HepG2 (cell line): Measurements from ENCODE around the gene LIPH. TPM values are rescaled to one million over a fixed set of nuclear protein-coding genes. Genes with fewer than 3 reads are reported as not detected.

Source experiments
- ATAC-seq: fragments of 200-7000 bp; cut with Tn5 transposase; 3 replicates; pipeline ENCODE4 v1.9.1; 2020; ENCODE audit warnings: mild to moderate bottlenecking, moderate library complexity
- BruUV-seq: library from RNA; stranded (reverse); fragments of 400-500 nt; replicated peaks from 2 replicates; lab custom pipeline; 2021; lab: Mats Ljungman, UMichigan
- CTCF ChIA-PET: fragments of 300-600 bp; formaldehyde crosslinking; extraction: SDS; loops from one replicate; lab custom pipeline; 2021; ENCODE audit warnings: low total read pairs, inconsistent platforms, low intra/inter-chr PET ratio; lab: Yijun Ruan, JAX
- POLR2A ChIA-PET: fragments of 350-600 bp; sonication (Branson Sonifier 250); formaldehyde crosslinking; loops from one replicate; lab custom pipeline; 2020; ENCODE audit warnings: antibody characterized with exemption, inconsistent platforms; lab: Yijun Ruan, JAX
- DNase-seq: peaks from one replicate; pipeline ENCODE4 v3.0.0-alpha.2; 2015; ENCODE audit warnings: low spot score
- FAIRE-seq: peaks from 3 replicates; lab custom pipeline; 2011; peaks lifted over from hg19 to GRCh38; lab: Jason Lieb, UNC
- H2AFZ ChIP-seq: one replicate; pipeline ENCODE4 v1.6.1; 2011; ENCODE audit warnings: low read length, inconsistent platforms
- H3K27ac ChIP-seq: fragments of 300-600 bp; 3 replicates; pipeline ENCODE4 v1.8.0; 2011; ENCODE audit warnings: mixed run types, mild to moderate bottlenecking, mixed read lengths, low read length, inconsistent platforms; ENCODE audit not compliant: insufficient read depth; ENCODE audit errors: extremely low read length
- H3K27me3 ChIP-seq, 2 experiments: fragments of 200-600 bp in 1 of 2; 2 replicates in 1 of 2; 3 replicates in 1 of 2; pipeline versions ENCODE4 v1.6.0 to v1.8.0; 2011; ENCODE audit warnings: low read length in 2 of 2, mild to moderate bottlenecking in 2 of 2, moderate library complexity in 2 of 2, inconsistent platforms in 1 of 2; ENCODE audit not compliant: insufficient read depth in 2 of 2, control insufficient read depth in 1 of 2
- H3K36me3 ChIP-seq, 2 experiments: fragments of 200-600 bp in 1 of 2; replicated peaks in 1 of 2; 2 replicates in 1 of 2; 3 replicates in 1 of 2; pipeline versions ENCODE4 v1.5.1 to v1.8.0; 2011; ENCODE audit warnings: low read length in 2 of 2, inconsistent platforms in 1 of 2; ENCODE audit not compliant: insufficient read depth in 2 of 2, control insufficient read depth in 1 of 2
- H3K4me1 ChIP-seq: 2 replicates; pipeline ENCODE4 v1.5.1; 2012; ENCODE audit warnings: low read length, inconsistent platforms; ENCODE audit not compliant: insufficient read depth
- H3K4me2 ChIP-seq: 2 replicates; pipeline ENCODE4 v1.6.0; 2011; ENCODE audit warnings: low read depth, low read length, inconsistent platforms
- H3K4me3 ChIP-seq, 3 experiments: fragments of 200-600 bp in 1 of 3; sonication (generic), shearing (Covaris generic) in 1 of 3; replicated peaks in 1 of 3; 2 replicates each; pipeline ENCODE4 v1.5.1; 2011 to 2016; ENCODE audit warnings: low read length in 3 of 3, inconsistent platforms in 2 of 3, low read depth in 2 of 3, mild to moderate bottlenecking in 2 of 3, control low read depth in 1 of 3, mixed read lengths in 1 of 3; ENCODE audit not compliant: insufficient read depth in 1 of 3
- H3K79me2 ChIP-seq: one replicate; pipeline ENCODE4 v1.6.1; 2011; ENCODE audit warnings: low read length, inconsistent platforms; ENCODE audit not compliant: insufficient read depth
- H3K9ac ChIP-seq: 2 replicates; pipeline ENCODE4 v1.6.0; 2011; ENCODE audit warnings: mild to moderate bottlenecking, low read depth, low read length, inconsistent platforms; ENCODE audit not compliant: insufficient read depth
- H3K9me3 ChIP-seq: 2 replicates; pipeline ENCODE4 v1.5.1; 2012; ENCODE audit warnings: mild to moderate bottlenecking, low read length
- H4K20me1 ChIP-seq: 2 replicates; pipeline ENCODE4 v1.6.0; 2011; ENCODE audit warnings: inconsistent platforms, mild to moderate bottlenecking, low read length, moderate library complexity; ENCODE audit not compliant: insufficient read depth
- AGO1 ChIP-seq: fragments of 200-400 bp; formaldehyde crosslinking; IDR thresholded peaks from 2 replicates; pipeline ENCODE4 v1.6.1; 2017; ENCODE audit warnings: mild to moderate bottlenecking, low read depth, low read length, moderate library complexity; ENCODE audit not compliant: poor library complexity, severe bottlenecking
- DMAP1 ChIP-seq: IDR thresholded peaks from 2 replicates; pipeline ENCODE4 v1.6.1; 2016
- HDAC1 ChIP-seq: sonication (generic); formaldehyde crosslinking; IDR thresholded peaks from 2 replicates; pipeline ENCODE4 v1.5.1; 2020; ENCODE audit warnings: mild to moderate bottlenecking, missing genetic modification reagents
- HHEX ChIP-seq: IDR thresholded peaks from 2 replicates; pipeline ENCODE4 v1.6.1; 2016; ENCODE audit warnings: control low read depth
- JUNB ChIP-seq: sonication (generic); formaldehyde crosslinking; IDR thresholded peaks from 2 replicates; pipeline ENCODE4 v1.8.0; 2022; ENCODE audit warnings: missing genetic modification reagents, mild to moderate bottlenecking, borderline replicate concordance
- KLF9 ChIP-seq: IDR thresholded peaks from 2 replicates; pipeline ENCODE4 v1.6.1; 2016; ENCODE audit warnings: low read depth
- MAFK ChIP-seq, 2 experiments: IDR thresholded peaks in 1 of 2; conservative IDR thresholded peaks in 1 of 2; 2 replicates each; pipeline ENCODE4 v1.6.1; 2011; ENCODE audit warnings: improper control_type of control experiment in 2 of 2, low read length in 2 of 2
- MYNN ChIP-seq: sonication (generic); formaldehyde crosslinking; IDR thresholded peaks from 2 replicates; pipeline ENCODE4 v1.4.0; 2020; ENCODE audit warnings: mild to moderate bottlenecking, low read depth, missing genetic modification reagents
- NR2F2 ChIP-seq: IDR thresholded peaks from 2 replicates; pipeline ENCODE4 v1.6.1; 2012; ENCODE audit warnings: low read depth, inconsistent platforms, borderline replicate concordance
- RAD51 ChIP-seq: fragments of 450-650 bp; IDR thresholded peaks from 2 replicates; pipeline ENCODE4 v1.6.1; 2016; ENCODE audit warnings: borderline replicate concordance
- RARA ChIP-seq: IDR thresholded peaks from 2 replicates; pipeline ENCODE4 v1.6.1; 2016; ENCODE audit warnings: missing genetic modification reagents, missing compliant biosample characterization
- SRY ChIP-seq: sonication (generic); formaldehyde crosslinking; IDR thresholded peaks from 2 replicates; pipeline ENCODE4 v1.8.0; 2022; ENCODE audit warnings: mild to moderate bottlenecking, missing genetic modification reagents
- ZIK1 ChIP-seq: sonication (generic); formaldehyde crosslinking; IDR thresholded peaks from 2 replicates; pipeline ENCODE4 v1.5.0; 2020; ENCODE audit warnings: mild to moderate bottlenecking, low read depth, missing genetic modification reagents, borderline replicate concordance
- ZNF816 ChIP-seq: sonication (generic); formaldehyde crosslinking; IDR thresholded peaks from 2 replicates; pipeline ENCODE4 v1.8.0; 2022; ENCODE audit warnings: missing genetic modification reagents, mild to moderate bottlenecking, borderline replicate concordance
- ZSCAN12 ChIP-seq: sonication (generic); formaldehyde crosslinking; IDR thresholded peaks from 2 replicates; pipeline ENCODE4 v1.9.0; 2021; ENCODE audit warnings: mild to moderate bottlenecking, missing genetic modification reagents
- ZSCAN30 ChIP-seq: sonication (generic); formaldehyde crosslinking; IDR thresholded peaks from 2 replicates; pipeline ENCODE4 v1.5.0; 2020; ENCODE audit warnings: mild to moderate bottlenecking, missing genetic modification reagents
- WGBS: methylation state at CpG from one replicate; pipeline ENCODE4 v1.1.6; 2017; ENCODE audit warnings: low lambda C conversion rate; 5-methylcytosine and 5-hydroxymethylcytosine counted together
- in situ Hi-C: cut with HindIII; loops from 2 replicates; pipeline ENCODE4 v1.10.0; 2017; ENCODE audit warnings: low pct_unique_long_range_greater_than_20kb; ENCODE audit not compliant: extremely low pct_ligation_motif_present
- intact Hi-C: fragments of 100-400 bp; cut with micrococcal nuclease; formaldehyde crosslinking; loops from one replicate; pipeline ENCODE4 v1.10.0; 2022; ENCODE audit not compliant: unreplicated experiment
- polyA plus RNA-seq, 8 experiments: library from polyadenylated mRNA; depleted of rRNA in 3 of 8; stranded (reverse) in 7 of 8; unstranded in 1 of 8; fragments of >200 nt; fragmentation: Illumina TruSeq in 4 of 8; extraction: Trizol in 4 of 8; gene quantifications; 2 replicates each; pipeline versions ENCODE4 v1.2.1 to v1.2.3, GENCODE V29; 2011 to 2016; ENCODE audit warnings: low read depth in 4 of 8, missing spikeins in 1 of 8, mixed read lengths in 1 of 8; ENCODE audit not compliant: insufficient read depth in 1 of 8
- total RNA-seq, 5 experiments: library from RNA; depleted of rRNA; stranded (reverse); fragments of >200 nt; fragmentation: Illumina TruSeq; extraction: Trizol; gene quantifications; 2 replicates each; pipeline ENCODE4 v1.2.3, GENCODE V29; 2016; ENCODE audit warnings: low read depth in 1 of 5
- TF ChIP-seq, protein P1 (sequence below): IDR thresholded peaks from 2 replicates; pipeline ENCODE4 v1.6.1; 2016; ENCODE audit warnings: missing compliant biosample characterization, missing genetic modification reagents, borderline replicate concordance
- TF ChIP-seq, protein P2 (sequence below): sonication (generic); formaldehyde crosslinking; IDR thresholded peaks from 2 replicates; pipeline ENCODE4 v1.4.0; 2020; ENCODE audit warnings: mild to moderate bottlenecking, missing genetic modification reagents
- TF ChIP-seq, protein P3 (sequence below): sonication (generic); formaldehyde crosslinking; IDR thresholded peaks from 2 replicates; pipeline ENCODE4 v1.5.1; 2020; ENCODE audit warnings: missing genetic modification reagents, mild to moderate bottlenecking, borderline replicate concordance

The LIPH gene
- total and polyA plus RNA-seq, 2 of the 13 experiments (the other 11 are each of a cell fraction or from before 2014, with no cell fraction given): 0.09 to 0.34 TPM

DNA sequence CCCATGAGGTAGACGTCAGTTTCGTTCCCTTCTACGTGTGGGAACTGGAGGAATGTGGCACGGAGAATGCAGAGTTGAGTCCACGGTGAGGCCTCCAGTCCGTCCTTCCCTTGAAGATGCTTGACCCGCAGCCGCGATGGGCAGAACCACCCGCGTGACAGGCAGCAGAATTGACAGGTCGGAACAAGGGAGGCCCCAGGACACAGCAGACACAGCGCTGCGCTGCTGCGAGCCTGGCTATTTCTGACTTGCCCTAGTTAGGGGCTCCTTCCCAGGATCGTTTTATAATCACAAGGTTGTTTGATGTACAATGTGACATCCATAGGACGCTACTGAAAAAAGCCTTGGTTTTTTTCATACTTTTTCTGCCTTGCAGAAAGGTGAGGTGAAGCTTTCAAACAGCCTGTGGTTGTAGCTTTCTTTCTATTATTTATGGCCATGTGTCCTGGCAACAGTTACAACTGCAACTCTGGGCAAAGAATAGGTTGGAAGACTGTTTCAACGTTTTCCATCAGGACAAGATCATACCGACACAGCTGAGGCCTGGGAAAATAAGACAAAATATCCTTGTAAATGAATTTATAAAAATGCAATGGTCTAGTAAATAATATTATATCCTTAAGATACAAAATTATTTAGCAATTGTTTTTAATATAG lies 43.9 kb downstream of the LIPH start:
- no peak overlapping the region for H3K4me3 ChIP-seq
- in situ Hi-C loops: no loop called here
- WGBS: 62% methylated on average over 13 of the region's 19 CpGs
- H3K79me2 ChIP-seq: no peaks in the 10 kb centered on the region
- no peak overlapping the region for H3K27ac ChIP-seq
- H3K36me3 ChIP-seq: no peaks in the 10 kb centered on the region
- intact Hi-C loops: loop anchor here (10.0 kb wide), 1 partner anchor 46 kb away; the partner anchor contains the start of gene LIPH
- H2AFZ ChIP-seq: no peak overlapping the region
- peak; percentile 27; the same call in 2 of the 3 replicates for ATAC-seq
- no peaks in the 10 kb centered on the region for H4K20me1 ChIP-seq
- TF ChIP-seq JUNB (CRISPR knock-in tag) (no peak), NR2F2 (no peak), ZSCAN30 (CRISPR knock-in tag) (no peak), RAD51 (no peak), KLF9 (CRISPR knock-in tag) (no peak), ZIK1 (CRISPR knock-in tag) (no peak), HHEX (CRISPR knock-in tag) (no peak), MAFK (conservative IDR thresholded peaks at IDR 0.05 in 1 of 2, IDR thresholded peaks at IDR 0.05 in 1 of 2; ENCODE audit: low read length in 2 of 2) (no peak), HDAC1 (CRISPR knock-in tag) (no peak), ZSCAN12 (CRISPR knock-in tag) (no peak), RARA (CRISPR knock-in tag) (no peak), DMAP1 (CRISPR knock-in tag) (no peak), AGO1 (no peak), ZNF816 (no peak), SRY (CRISPR knock-in tag) (no peak), MYNN (CRISPR knock-in tag) (no peak)
- TF ChIP-seq, protein P1, sequence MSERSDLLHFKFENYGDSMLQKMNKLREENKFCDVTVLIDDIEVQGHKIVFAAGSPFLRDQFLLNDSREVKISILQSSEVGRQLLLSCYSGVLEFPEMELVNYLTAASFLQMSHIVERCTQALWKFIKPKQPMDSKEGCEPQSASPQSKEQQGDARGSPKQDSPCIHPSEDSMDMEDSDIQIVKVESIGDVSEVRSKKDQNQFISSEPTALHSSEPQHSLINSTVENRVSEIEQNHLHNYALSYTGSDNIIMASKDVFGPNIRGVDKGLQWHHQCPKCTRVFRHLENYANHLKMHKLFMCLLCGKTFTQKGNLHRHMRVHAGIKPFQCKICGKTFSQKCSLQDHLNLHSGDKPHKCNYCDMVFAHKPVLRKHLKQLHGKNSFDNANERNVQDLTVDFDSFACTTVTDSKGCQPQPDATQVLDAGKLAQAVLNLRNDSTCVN (CRISPR knock-in tag): no peak
- TF ChIP-seq, protein P2, sequence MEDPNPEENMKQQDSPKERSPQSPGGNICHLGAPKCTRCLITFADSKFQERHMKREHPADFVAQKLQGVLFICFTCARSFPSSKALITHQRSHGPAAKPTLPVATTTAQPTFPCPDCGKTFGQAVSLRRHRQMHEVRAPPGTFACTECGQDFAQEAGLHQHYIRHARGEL (CRISPR knock-in tag): no peak
- TF ChIP-seq, protein P3, sequence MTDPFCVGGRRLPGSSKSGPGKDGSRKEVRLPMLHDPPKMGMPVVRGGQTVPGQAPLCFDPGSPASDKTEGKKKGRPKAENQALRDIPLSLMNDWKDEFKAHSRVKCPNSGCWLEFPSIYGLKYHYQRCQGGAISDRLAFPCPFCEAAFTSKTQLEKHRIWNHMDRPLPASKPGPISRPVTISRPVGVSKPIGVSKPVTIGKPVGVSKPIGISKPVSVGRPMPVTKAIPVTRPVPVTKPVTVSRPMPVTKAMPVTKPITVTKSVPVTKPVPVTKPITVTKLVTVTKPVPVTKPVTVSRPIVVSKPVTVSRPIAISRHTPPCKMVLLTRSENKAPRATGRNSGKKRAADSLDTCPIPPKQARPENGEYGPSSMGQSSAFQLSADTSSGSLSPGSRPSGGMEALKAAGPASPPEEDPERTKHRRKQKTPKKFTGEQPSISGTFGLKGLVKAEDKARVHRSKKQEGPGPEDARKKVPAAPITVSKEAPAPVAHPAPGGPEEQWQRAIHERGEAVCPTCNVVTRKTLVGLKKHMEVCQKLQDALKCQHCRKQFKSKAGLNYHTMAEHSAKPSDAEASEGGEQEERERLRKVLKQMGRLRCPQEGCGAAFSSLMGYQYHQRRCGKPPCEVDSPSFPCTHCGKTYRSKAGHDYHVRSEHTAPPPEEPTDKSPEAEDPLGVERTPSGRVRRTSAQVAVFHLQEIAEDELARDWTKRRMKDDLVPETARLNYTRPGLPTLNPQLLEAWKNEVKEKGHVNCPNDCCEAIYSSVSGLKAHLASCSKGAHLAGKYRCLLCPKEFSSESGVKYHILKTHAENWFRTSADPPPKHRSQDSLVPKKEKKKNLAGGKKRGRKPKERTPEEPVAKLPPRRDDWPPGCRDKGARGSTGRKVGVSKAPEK (CRISPR knock-in tag): no peak
- TF ChIP-seq, all 625 proteins: peak for 0
- BruUV-seq: no TSS peak
- CTCF ChIA-PET: no interaction called here
- no peak overlapping the region for H3K9ac ChIP-seq
- peaks cover 6% of the 10 kb centered on the region for H3K4me1 ChIP-seq
- no peak for FAIRE-seq
- H3K27me3 ChIP-seq: no peaks in the 10 kb centered on the region; a peak in 1 of 5 replicates
- POLR2A ChIA-PET: no interaction called here
- H3K4me2 ChIP-seq: no peak overlapping the region
- DNase-seq: no peak
- no peaks in the 10 kb centered on the region for H3K9me3 ChIP-seq
